HEK293 (cell line): ENCODE measurements around the gene TMCC2.

Experiments used
- GLIS2 ChIP-seq: fragments of 450-650 bp; formaldehyde crosslinking; IDR thresholded peaks from 2 replicates; pipeline ENCODE4 v1.5.1; 2016; ENCODE audit warnings: missing biosample characterization, missing genetic modification characterization
- MEIS1 ChIP-seq: sonication (generic); formaldehyde crosslinking; IDR thresholded peaks from 2 replicates; pipeline ENCODE4 v1.8.1; 2022; ENCODE audit warnings: missing genetic modification reagents, mild to moderate bottlenecking, borderline replicate concordance
- ZNF169 ChIP-seq: fragments of 450-650 bp; formaldehyde crosslinking; IDR thresholded peaks from 2 replicates; pipeline ENCODE4 v1.5.1; 2016; ENCODE audit warnings: missing biosample characterization, missing genetic modification characterization
- TF ChIP-seq, protein P1 (sequence below): fragments of 450-650 bp; formaldehyde crosslinking; IDR thresholded peaks from 2 replicates; pipeline ENCODE4 v1.5.1; 2017; ENCODE audit warnings: missing biosample characterization, missing genetic modification characterization

- TF ChIP-seq, protein P1, sequence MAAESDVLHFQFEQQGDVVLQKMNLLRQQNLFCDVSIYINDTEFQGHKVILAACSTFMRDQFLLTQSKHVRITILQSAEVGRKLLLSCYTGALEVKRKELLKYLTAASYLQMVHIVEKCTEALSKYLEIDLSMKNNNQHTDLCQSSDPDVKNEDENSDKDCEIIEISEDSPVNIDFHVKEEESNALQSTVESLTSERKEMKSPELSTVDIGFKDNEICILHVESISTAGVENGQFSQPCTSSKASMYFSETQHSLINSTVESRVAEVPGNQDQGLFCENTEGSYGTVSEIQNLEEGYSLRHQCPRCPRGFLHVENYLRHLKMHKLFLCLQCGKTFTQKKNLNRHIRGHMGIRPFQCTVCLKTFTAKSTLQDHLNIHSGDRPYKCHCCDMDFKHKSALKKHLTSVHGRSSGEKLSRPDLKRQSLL (tag by site-specific recombination), result no peak
- TF ChIP-seq ZNF169 (tag by site-specific recombination), result no peak
- TF ChIP-seq GLIS2 (tag by site-specific recombination), result no peak
- TF ChIP-seq MEIS1 (CRISPR knock-in tag), result no peak
Observed at GRCh38 chr1:205274041-205274691, 46.4 kb downstream of the TMCC2 start.
